HG03064 (cell line): ENCODE measurements around the gene SIRPA.

ENCODE experiments used
- ATAC-seq: cut with Tn5 transposase; IDR thresholded peaks from one replicate; pipeline ENCODE4 v1.9.1; 2021; ENCODE audit warnings: low read depth; ENCODE audit not compliant: unreplicated experiment

The SIRPA gene

DNA sequence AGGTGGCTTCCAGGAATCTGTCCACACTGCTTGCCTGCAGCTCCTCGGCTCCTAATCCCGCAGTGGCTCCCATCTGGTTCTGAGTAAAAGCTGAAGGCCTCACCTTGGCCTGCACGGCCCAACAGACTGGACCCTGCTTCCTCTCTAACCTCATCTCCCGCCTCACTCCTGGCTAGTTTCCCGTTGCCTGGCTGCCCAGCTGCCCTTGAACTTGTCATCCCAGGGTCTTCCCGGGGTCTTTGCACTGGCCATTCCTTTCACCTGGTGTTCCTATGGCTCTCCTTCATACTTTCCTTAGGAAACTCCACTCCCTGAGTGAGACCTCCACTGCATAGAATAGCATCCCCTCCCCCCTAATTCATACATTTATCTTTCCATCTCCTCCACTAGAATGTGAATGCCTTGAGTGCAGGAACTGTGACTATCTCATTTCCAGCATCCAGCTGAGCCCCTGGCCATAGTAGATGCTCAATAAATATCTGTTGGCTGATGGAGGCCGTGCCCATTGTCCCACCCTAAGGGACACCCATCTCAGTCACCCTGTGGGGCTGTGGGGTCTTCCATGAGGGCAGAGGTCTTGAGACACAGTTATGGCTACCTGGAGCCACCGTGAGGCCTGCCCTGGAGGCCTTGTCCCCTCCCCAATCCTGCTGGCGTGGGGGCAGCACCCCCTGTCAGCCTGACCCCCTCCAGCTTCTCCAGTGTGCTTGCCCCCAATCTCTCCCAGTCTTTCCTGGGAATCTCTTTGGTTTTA, 9.1 kb upstream of the SIRPA start:
- ATAC-seq = no peak

DNA sequence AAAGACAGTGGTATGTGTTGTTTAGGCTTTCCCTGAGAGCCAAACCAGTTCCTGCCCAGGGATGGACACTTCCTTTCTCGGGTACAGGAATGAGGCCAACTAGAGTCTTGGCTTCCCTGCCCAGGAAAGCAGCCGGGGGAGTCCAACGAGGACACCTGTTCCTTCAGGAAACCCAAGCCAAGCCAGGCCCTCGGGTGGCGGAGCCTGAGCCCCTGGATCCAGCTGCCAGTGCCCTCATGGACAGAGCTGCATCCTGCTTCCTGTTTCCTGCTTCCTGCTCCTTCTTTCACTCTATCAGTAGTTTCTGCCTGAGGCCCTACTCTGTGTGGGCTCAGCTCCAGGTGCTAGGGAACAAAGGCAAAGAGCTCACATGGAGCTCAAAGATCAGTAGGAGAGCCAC, 7.9 kb upstream of the SIRPA start:
- ATAC-seq = no peak

DNA sequence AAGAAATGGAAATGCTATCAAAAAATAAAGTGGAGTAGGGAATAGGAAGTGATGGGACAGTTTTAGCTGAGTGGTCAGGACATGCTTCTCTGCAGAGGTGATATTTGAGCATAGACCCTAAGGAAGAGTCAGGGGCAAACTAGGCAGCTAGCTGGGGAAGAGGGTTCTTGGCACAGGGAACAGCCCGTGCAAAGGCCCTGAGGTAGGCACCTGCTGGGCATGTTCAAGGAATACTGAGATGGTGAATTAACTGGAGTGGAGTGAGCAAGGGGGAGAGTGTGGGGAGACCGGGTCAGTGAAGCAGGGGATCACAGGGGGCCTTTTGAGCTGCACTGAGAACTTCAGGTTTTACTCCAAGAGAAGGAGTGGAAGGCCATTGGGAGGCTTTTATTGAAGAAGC, 7.5 kb upstream of the SIRPA start:
- ATAC-seq = no peak

DNA sequence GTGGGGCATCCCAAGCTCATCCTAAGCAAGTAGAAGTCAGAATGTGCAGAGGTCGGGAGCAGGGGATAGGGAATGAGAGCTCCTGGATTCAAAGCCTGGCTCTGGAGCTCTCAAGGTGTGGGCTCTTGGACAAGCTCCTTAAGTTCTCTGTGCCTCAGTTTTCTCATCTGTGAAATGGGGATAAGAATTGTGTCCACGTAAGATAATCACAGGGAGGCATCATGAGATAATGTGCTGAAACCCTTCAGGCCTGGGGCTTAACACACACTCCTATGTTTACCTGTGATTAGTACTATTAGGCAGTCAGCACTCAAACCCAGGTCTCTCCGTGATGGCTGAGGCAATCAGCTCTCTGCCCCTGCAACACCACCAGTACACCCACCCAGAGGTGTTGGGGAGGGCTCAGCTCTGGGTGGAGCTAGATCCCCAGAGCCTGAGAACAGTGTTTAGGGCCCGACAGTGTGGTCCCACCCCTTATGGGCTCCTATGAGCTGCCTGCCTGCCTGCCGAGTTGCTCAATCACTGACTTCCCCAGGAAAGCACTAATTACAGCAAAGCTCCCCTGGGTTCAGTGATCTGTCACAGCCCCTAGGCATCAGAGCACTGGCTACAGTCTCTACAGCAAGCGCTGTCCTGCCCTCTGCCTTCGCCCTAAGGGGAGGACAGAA, 6.3 kb upstream of the SIRPA start:
- ATAC-seq = no peak

DNA sequence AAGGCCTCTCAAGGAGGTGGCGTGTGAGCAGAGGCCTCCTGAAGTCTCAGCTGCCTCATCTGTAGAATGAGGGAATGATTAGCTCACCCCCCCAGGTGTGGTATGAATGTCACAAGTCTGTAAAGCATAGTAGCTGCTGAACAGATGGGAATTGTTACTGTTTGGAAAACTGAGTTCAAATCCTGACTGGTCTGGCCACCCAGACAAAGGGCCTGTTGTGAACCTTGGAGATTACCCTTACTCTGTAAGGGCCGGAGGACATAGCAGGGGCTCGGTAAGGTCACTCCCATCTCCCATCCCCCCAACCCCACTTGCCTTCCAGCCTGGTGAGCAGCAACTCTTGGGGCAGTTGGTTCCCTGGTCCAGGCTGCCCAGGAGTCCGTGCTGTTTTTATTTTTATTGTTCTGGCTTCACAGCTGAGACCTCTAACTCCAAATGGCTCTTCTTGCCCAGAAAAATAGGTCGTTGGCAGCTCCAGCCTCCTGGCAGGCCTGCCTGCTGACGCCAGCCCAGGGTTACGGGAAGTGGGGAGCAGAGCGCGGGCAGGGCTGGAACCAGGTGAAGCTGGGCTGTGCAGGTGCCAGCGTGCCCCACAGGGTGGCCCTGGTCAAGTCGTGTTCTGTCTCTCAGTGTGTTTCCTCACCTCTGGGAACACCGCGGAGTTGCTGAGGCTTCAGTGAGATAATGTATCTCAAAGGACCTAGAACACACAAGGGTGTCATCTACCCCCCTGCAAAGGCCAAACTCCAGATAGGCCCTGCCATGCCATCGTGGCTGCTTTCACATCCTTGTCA, 4.5 kb upstream of the SIRPA start:
- no peak for ATAC-seq

DNA sequence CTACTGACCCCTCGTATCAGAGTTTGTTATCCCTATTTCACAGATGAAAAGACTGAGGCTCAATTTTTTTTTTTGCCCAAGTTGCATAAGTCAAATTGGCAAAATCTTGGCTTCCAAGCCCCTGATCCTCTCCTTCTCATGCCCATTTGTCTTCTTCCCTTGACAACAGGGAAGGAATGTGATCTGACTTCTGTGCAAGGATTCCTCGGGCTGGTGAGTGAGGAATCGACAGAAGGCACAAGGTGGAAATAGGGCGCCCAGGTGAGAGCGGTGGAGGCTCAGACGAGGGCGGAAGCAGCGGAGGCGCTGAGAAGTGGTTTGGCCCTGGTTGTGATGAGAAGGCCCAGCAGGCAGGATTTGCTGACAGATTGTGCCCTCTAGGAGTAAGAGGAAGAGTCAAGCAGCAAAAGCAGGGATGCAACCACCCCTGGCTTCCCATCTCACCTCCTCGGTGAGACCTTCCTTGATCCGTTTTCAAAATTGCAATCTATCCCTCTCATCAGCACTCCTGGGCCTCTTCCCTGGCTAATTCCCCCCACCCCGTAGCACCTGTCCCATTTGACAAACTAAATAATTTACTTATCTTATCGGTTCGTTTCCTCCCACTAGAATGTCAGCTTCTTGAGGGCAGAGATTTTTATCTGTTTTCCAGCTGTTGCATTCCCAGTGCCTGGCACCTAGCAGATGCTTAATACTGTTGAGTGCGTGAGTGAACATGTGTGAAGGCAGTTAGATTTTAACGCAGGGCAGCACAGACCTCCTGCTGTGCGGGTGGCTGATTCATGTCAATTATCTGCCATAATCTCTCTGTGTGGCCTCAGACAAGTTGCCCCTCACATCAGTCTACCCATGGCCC, 3.7 kb upstream of the SIRPA start:
- ATAC-seq = no peak

DNA sequence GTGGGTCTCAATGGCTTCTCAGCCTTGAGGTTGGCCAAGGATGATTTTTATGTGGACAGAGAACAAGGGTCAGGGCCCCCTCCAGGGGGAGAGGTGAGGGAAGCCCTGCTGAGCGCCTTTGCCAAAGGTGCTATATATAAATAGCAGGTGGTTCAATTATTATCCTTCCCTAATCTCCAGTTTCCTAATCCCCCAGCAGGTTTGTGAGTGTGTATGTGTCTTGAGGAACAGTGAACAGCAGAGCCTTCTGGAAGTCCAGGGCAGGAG, 3.2 kb upstream of the SIRPA start:
- no peak for ATAC-seq

DNA sequence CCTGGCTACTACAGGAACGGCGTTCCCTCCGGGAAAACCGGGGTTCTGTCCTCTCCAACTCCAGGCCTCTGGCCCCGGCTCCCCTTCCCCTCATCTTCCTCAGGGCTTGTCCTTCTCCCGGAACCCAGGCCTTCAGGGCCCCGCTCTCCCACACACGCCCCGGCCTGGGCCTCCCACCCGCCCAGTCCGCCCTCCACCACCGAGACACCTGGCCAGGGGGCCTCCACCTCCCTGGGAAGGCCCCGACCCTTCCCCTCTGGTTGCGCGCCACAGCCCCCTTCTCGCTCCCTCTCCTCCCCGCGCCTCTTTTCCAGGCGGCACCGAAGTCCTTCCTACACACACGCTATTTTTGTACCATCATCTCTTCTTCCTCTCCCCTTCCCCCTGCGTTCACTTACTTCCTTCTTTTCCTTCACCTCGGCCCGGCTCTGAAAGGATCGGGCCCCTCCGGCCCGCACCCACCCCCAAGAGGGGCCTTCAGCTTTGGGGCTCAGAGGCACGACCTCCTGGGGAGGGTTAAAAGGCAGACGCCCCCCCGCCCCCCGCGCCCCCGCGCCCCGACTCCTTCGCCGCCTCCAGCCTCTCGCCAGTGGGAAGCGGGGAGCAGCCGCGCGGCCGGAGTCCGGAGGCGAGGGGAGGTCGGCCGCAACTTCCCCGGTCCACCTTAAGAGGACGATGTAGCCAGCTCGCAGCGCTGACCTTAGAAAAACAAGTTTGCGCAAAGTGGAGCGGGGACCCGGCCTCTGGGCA, 1.3 kb upstream of the SIRPA start:
- no peak for ATAC-seq

DNA sequence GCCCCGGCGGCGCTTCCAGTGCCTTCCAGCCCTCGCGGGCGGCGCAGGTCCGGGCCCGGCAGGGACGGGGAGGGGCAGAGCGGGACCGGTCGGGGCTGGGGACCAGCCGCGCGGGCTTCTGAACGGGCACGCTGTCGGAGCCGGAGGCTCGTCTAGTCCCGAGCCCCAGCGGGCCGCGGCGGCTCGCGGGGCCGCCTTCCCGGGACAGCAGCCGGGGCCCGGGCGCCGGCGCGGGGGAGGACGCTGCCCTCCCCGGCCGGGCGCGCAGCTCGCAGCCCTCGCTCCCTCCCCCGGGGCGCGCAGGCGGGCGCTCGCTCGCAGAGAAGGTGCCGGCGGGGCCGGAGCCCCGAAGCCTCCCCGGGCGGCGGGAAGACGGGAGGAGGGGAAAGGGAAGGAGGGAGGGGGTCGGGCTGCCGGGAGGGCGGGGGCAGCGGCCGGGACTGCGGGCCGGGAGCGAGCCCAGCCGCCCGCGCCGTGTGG, 696 bp upstream of the SIRPA start:
- no peak for ATAC-seq

DNA sequence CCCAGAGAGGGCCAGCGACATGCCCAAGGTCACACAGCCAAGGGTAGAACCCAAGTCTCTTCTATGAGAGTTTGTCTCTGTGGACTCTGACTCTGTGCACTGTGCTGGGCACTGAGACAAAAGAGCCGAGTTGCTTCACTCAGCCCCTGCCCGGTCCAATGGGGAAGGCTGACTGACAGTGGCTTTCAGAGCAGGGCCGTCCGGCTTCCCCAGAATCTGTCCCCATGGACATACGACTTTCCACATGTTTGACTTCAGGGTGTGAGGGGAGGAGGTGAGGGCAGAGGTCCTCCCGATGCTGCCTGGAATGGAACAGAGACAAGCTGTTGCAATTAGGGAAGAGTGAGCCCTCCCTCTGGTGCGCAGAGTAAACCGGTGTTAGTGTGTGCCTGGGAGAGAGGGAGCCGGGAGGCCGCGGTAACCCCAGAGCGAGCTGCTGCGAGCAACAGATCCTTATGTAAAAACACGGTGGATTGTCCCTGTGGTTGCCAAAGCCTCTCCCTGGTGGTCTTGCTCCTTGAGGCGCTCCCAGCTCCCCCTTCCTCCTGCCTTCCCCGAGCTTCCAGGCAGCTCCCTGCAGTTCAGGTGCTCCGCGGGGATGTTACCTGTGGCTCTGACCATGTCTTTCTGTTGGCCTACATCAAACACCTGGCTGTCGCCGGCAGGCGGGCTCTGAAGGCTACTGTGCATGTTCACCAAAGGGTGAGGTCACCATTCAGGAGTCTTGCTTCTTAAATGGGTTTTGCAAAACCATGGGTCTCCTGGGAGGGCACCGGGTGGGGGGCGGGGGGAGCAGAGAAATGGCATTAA, 672 bp downstream of the SIRPA start:
- ATAC-seq = no peak

DNA sequence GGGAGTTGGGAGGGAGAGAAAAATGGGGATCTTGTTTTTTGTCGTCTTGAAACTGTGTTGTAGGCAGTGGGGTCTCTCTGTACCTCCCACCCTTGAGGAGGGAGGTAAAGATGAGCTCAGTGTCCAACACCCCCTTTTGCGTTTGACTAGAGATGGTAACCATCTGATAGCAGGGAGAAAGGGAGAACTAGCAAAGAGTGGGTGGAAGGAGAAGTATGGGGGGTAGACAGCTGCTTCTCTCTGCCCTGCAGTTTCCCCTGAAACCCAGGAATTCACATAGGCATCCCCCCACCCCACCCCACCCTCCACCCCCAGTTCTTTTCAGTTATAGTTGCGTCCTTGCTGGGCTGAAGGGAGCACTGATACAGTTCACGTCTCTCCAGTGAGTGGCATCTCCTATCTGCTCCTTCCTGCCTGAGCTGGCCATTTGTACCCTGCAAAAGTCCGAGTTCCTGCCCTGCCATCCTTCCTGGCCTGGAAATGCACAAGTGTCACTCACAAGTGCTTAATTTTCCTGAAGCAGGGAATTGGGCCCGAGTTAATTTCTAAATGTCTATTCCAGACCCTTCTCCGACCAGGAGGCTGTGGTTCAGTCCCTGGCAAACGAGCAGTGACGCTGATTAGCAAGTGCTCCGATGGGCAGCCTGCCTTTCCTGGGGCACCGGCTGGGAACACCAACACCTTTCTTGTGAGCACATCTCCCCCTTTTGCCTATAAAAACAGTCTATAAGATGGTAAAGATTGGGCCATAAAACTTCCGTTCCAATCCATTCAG, 1.5 kb downstream of the SIRPA start:
- no peak for ATAC-seq

DNA sequence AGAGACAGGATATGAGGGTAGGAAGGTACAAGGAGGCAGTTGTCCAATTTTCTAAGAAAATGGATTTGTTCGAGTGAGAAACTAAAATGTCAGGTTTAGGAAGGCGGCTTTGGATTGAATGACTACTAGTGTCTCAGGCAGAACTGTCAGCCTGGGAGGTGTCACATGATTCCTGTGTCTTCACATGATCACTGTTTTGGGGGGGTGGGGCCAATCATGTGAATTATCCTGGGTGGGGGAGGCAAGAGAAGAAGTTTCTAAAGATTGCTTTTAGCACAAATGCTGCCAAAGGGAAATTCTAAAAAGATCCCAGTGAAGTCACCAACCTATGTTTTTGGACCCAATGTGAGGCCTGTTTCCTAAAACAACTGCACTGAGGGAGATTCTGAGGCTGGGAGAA, 2.3 kb downstream of the SIRPA start:
- no peak for ATAC-seq

DNA sequence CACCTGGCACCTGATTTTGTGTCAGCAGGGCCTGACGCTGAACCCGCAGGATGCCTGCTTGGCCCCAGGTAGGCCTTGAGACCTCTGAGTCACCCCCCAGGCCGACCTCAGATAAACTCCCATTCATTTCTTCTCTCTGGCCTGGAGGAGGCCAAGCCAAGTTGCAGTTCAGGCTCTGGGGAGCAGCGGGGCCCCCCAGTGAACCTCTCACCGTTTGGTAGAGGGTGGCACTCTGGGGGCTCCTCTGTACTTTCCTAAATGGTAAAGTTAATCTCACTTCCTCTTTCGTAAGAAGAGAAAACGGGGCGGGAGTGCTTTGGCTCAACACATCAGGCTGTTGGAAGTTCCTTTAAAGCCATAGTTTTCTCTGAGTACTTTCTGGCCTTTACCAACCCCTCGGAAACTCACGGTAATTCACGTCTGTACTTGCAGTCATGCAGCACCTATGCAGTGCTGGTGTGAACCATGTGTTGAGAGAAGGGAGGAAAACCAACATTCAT, 2.8 kb downstream of the SIRPA start:
- peak; percentile 59 for ATAC-seq

DNA sequence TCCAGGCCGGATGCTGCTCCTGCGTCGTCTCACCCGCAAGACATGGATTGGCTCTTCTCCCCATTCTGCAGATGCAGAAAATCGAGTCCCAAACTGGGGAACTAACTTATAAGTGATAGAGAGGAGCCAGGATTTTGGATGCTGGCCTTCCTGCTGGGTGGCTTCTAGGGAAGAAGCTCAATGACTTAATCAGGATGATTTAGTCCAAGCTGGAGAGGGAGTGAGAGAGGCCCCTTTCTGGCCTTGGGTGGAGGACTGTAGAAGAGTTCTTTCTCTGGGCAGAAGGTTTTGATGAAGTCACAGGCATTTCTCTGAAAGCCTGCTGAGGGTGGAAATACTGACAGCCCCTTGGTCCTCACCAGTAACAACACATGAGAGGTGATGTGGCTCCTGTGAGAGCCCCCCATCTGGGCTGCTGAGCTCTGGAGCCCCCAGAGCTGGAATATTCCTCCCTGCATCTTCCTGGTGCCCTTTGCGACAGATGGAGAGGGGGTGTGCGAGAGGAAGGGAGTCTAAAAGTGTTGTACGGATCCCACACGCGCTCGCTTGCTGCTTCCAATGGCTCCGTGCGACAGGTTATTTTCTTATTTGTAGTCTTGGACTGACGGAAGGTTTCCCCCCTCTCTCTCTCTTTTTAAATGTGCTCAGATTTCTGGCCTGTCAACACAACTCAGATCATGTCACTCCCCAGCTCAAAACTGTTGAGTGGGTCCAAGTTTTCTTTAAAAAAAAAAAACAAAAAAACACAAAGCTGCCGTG, 3.5 kb downstream of the SIRPA start:
- no peak for ATAC-seq

DNA sequence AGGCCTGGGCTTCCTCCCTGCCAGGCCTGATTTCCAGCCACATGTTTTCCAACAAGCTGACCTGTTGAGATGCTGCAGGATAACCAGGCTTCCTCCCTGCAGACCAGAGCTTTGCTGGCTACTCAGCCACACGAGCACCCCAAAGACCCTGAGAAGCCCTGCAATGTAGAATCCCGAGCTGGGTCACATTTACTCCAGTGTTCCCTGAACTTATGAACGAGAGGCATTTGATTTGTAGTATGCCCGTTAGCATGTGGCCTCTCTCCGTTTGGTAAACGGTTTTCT, 4.0 kb downstream of the SIRPA start:
- no peak for ATAC-seq

DNA sequence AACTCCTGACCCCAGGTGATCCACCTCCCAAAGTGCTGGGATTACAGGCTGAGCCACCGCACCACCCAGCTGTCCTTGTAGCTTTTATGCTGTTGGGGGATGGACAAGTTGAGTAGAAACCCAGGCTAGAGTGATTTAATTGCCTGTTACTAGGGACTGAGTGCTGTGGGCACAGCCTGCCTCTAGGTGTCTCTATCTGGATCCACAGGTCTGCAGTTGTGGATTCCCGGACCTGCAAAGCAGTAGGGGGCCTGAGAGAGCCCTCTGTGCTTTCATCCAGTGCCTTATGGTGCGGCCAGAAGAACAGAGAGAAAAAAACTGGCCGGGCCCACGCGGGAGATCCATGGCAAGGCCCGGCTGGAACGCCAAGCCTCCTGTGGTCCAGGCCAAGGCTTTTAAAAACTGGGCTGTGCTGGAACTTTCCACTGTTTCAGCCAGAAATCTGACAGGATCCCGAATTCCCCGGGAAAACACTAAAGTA, 5.2 kb downstream of the SIRPA start:
- ATAC-seq = no peak

DNA sequence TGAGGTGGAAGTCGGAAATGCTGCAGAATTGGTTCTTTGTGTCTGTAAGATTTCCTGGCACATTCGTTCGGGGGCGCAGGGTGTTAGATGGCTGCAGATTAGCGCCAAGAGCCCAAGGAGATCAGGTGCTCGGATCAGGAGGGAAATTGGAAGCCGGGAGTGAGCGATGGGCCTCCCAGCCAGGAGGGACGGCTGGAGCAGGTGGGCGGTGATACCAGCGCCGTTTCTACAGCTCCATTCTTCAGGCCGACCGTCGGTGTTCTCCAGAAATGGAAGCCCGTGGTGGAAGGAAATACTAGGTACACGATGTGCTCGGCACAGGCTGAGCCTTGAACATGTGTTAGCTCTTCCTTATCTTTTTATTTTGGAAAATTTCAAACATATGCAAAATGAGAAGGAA, 6.5 kb downstream of the SIRPA start:
- no peak for ATAC-seq

DNA sequence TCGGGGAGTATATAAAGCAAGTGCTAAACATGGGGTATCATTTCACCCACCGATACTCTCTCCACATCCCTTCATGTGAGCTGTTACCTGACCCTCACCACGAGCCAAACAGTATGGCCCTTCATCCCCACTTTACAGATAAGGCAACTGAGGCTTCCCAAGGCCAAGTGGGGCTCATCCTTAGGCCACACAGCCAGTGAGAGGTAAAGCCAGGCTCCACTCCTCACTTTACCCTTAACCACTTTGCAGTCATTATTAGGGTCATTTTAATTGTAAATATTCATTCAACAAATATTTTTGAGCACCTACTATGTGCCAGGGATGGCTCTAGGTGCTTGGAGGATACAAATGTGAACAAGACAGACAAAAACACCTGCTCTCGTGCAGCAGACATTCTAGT, 7.0 kb downstream of the SIRPA start:
- ATAC-seq = no peak
